Astrocyte (in vitro differentiated cells and primary cell): ENCODE measurements around the gene PTPN5. TPM values are rescaled to one million over a fixed set of nuclear protein-coding genes. Genes with fewer than 3 reads are reported as not detected.

Experiments
- DNase-seq: peaks from one replicate; pipeline ENCODE4 v3.0.0-alpha.2; 2010; ENCODE audit warnings: low read depth
- FAIRE-seq: peaks from 2 replicates; lab custom pipeline; 2011; peaks lifted over from hg19 to GRCh38; lab: Jason Lieb, UNC
- H2AFZ ChIP-seq: 2 replicates; pipeline ENCODE4 v1.6.0; 2012; ENCODE audit warnings: low read depth, low read length, inconsistent platforms
- H3K27ac ChIP-seq: 2 replicates; pipeline ENCODE4 v1.5.1; 2011; ENCODE audit warnings: low read depth, low read length, inconsistent platforms
- H3K27me3 ChIP-seq: 2 replicates; pipeline ENCODE4 v1.6.0; 2011; ENCODE audit warnings: low read length, inconsistent platforms; ENCODE audit not compliant: insufficient read depth
- H3K36me3 ChIP-seq: 2 replicates; pipeline ENCODE4 v1.5.1; 2011; ENCODE audit warnings: low read length, inconsistent platforms; ENCODE audit not compliant: insufficient read depth
- H3K4me1 ChIP-seq: 2 replicates; pipeline ENCODE4 v1.5.1; 2011; ENCODE audit warnings: low read length, inconsistent platforms; ENCODE audit not compliant: insufficient read depth
- H3K4me2 ChIP-seq: 2 replicates; pipeline ENCODE4 v1.6.0; 2012; ENCODE audit warnings: low read length, inconsistent platforms
- H3K4me3 ChIP-seq: 2 replicates; pipeline ENCODE4 v1.5.1; 2011; ENCODE audit warnings: low read depth, mild to moderate bottlenecking, low read length, inconsistent platforms; ENCODE audit not compliant: insufficient read depth
- H3K79me2 ChIP-seq: 2 replicates; pipeline ENCODE4 v1.6.0; 2012; ENCODE audit warnings: mild to moderate bottlenecking, low read length, inconsistent platforms; ENCODE audit not compliant: insufficient read depth
- H3K9ac ChIP-seq: 2 replicates; pipeline ENCODE4 v1.6.0; 2012; ENCODE audit warnings: mild to moderate bottlenecking, low read length, inconsistent platforms
- H3K9me3 ChIP-seq: 2 replicates; pipeline ENCODE4 v1.5.1; 2012; ENCODE audit warnings: low read depth, mild to moderate bottlenecking, low read length, inconsistent platforms; ENCODE audit not compliant: insufficient read depth
- H4K20me1 ChIP-seq: 2 replicates; pipeline ENCODE4 v1.6.0; 2012; ENCODE audit warnings: low read length, inconsistent platforms; ENCODE audit not compliant: insufficient read depth
- H3K27ac Mint-ChIP-seq: one replicate; pipeline ENCODE4 v1.8.0; 2021; ENCODE audit warnings: mild to moderate bottlenecking, mixed read lengths; ENCODE audit not compliant: unreplicated experiment
- H3K27me3 Mint-ChIP-seq: one replicate; pipeline ENCODE4 v1.8.0; 2021; ENCODE audit warnings: low read depth, mixed read lengths; ENCODE audit not compliant: unreplicated experiment
- H3K36me3 Mint-ChIP-seq: one replicate; pipeline ENCODE4 v1.8.0; 2021; ENCODE audit warnings: low read depth, mixed read lengths; ENCODE audit not compliant: unreplicated experiment
- H3K4me1 Mint-ChIP-seq: one replicate; pipeline ENCODE4 v1.8.0; 2021; ENCODE audit warnings: low read depth, mixed read lengths; ENCODE audit not compliant: unreplicated experiment
- H3K4me3 Mint-ChIP-seq: one replicate; pipeline ENCODE4 v1.8.0; 2021; ENCODE audit warnings: mild to moderate bottlenecking, moderate library complexity, mixed read lengths; ENCODE audit not compliant: unreplicated experiment
- H3K9me3 Mint-ChIP-seq: one replicate; pipeline ENCODE4 v1.8.0; 2021; ENCODE audit warnings: mild to moderate bottlenecking, mixed read lengths; ENCODE audit not compliant: unreplicated experiment
- EZH2 ChIP-seq: IDR thresholded peaks from 2 replicates; pipeline ENCODE4 v1.6.1; 2012; ENCODE audit warnings: mild to moderate bottlenecking, low read length, inconsistent platforms; ENCODE audit not compliant: insufficient read depth
- total RNA-seq: library from RNA; stranded (reverse); gene quantifications from 2 replicates; pipeline ENCODE4 v1.2.1, GENCODE V29; 2021
- TF ChIP-seq, protein P1 (sequence below): IDR thresholded peaks from 2 replicates; pipeline ENCODE4 v1.5.1; 2011; ENCODE audit warnings: low read depth, mild to moderate bottlenecking, inconsistent platforms, low read length, moderate library complexity; ENCODE audit not compliant: insufficient read depth

Gene PTPN5
- total RNA-seq, 1 donor from 2014 or later, result 0.07 TPM

DNA sequence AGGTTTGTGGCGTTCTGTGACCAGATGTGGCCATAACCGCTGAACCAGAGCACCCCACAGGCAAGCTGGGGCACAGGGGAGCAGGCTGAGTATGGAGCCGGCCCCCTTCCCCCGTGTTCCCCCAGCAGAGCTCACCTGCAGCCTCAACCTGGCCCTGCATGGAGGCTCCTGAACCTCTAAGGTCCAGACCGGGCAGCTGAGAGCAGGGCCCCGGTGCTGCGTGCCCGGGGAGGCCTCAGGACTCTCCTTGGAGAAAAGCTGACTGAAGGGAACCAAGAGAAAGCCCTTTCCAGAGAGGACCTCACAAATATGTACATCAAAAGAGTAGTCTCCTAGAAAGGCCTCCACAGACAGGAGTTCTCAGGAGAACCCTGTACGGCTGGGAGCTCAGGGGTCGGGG, 48.2 kb downstream of the PTPN5 start:
- no peak for FAIRE-seq
- H3K4me1 ChIP-seq, result no peaks in the 10 kb centered on the region
- Mint-ChIP-seq H3K4me1 (no peaks in the 10 kb centered on the region), H3K27me3 (peaks cover 15% of the 10 kb centered on the region), H3K4me3 (no peak overlapping the region), H3K9me3 (no peaks in the 10 kb centered on the region), H3K36me3 (no peaks in the 10 kb centered on the region), H3K27ac (no peak overlapping the region)
- H3K4me3 ChIP-seq, result no peak overlapping the region
- TF ChIP-seq EZH2, result no peak
- TF ChIP-seq, protein P1, sequence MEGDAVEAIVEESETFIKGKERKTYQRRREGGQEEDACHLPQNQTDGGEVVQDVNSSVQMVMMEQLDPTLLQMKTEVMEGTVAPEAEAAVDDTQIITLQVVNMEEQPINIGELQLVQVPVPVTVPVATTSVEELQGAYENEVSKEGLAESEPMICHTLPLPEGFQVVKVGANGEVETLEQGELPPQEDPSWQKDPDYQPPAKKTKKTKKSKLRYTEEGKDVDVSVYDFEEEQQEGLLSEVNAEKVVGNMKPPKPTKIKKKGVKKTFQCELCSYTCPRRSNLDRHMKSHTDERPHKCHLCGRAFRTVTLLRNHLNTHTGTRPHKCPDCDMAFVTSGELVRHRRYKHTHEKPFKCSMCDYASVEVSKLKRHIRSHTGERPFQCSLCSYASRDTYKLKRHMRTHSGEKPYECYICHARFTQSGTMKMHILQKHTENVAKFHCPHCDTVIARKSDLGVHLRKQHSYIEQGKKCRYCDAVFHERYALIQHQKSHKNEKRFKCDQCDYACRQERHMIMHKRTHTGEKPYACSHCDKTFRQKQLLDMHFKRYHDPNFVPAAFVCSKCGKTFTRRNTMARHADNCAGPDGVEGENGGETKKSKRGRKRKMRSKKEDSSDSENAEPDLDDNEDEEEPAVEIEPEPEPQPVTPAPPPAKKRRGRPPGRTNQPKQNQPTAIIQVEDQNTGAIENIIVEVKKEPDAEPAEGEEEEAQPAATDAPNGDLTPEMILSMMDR, result no peak
- no peaks in the 10 kb centered on the region for H3K36me3 ChIP-seq
- no peak overlapping the region for H2AFZ ChIP-seq
- H3K27me3 ChIP-seq, result no peaks in the 10 kb centered on the region
- no peaks in the 10 kb centered on the region for H3K79me2 ChIP-seq
- no peak for DNase-seq
- no peaks in the 10 kb centered on the region for H4K20me1 ChIP-seq
- no peak overlapping the region for H3K27ac ChIP-seq
- H3K9ac ChIP-seq, result no peak overlapping the region
- no peak overlapping the region for H3K4me2 ChIP-seq
- no peaks in the 10 kb centered on the region for H3K9me3 ChIP-seq

DNA sequence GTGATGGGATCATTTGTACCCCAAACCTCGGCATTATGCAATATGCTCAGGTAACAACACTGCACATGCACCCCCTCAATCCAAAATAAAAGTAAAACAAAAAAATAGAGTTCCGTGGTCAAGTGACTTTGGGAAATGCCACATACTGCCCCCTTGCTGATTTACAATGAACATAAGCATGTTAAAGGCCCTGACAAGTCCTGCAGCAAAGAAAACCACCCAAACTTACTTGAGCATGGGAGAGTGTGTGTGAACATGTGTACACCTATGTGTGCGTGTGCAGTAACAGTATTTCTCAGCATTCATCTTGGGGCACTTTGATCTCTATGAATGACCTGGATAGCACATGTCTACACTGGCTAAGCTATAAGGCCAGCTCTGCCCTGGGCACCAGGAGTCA, 49.8 kb downstream of the PTPN5 start:
- Mint-ChIP-seq H3K27me3 (peaks cover 19% of the 10 kb centered on the region), H3K9me3 (no peaks in the 10 kb centered on the region), H3K36me3 (no peaks in the 10 kb centered on the region), H3K4me1 (no peaks in the 10 kb centered on the region), H3K4me3 (no peak overlapping the region), H3K27ac (no peak overlapping the region)
- no peaks in the 10 kb centered on the region for H3K9me3 ChIP-seq
- H3K9ac ChIP-seq, result no peak overlapping the region
- no peaks in the 10 kb centered on the region for H3K79me2 ChIP-seq
- no peak overlapping the region for H3K4me2 ChIP-seq
- no peak for DNase-seq
- FAIRE-seq, result no peak
- H3K4me3 ChIP-seq, result no peak overlapping the region
- TF ChIP-seq, protein P1, result no peak
- TF ChIP-seq EZH2, result no peak
- H3K27ac ChIP-seq, result no peak overlapping the region
- no peak overlapping the region for H2AFZ ChIP-seq
- no peaks in the 10 kb centered on the region for H4K20me1 ChIP-seq
- H3K4me1 ChIP-seq, result no peaks in the 10 kb centered on the region
- no peaks in the 10 kb centered on the region for H3K27me3 ChIP-seq
- H3K36me3 ChIP-seq, result no peaks in the 10 kb centered on the region

DNA sequence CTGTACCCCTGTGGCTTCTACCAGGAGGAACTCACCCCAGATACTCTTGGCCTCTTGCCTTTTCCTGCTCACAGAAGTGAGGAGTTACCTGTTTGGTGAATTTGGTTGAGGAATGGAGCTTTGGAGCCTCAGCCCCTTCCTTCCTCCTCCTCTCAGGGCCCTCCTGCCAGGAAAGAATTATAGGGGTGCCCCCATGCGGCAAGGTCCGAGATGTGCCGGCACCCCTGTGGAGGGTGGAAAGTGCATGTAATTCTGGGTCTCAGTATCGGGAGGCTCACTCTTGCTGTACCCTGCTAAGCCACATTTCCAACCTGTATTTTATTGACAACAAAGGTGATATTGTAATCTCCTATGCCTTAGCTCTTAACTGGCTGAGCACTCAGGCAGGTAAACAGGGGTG, 51.9 kb downstream of the PTPN5 start:
- Mint-ChIP-seq H3K9me3 (no peaks in the 10 kb centered on the region), H3K4me3 (no peak overlapping the region), H3K27me3 (peaks cover 26% of the 10 kb centered on the region), H3K36me3 (no peaks in the 10 kb centered on the region), H3K27ac (no peak overlapping the region), H3K4me1 (no peaks in the 10 kb centered on the region)
- no peaks in the 10 kb centered on the region for H3K27me3 ChIP-seq
- no peaks in the 10 kb centered on the region for H3K79me2 ChIP-seq
- H4K20me1 ChIP-seq, result no peaks in the 10 kb centered on the region
- no peaks in the 10 kb centered on the region for H3K36me3 ChIP-seq
- H3K4me2 ChIP-seq, result no peak overlapping the region
- H3K9ac ChIP-seq, result no peak overlapping the region
- DNase-seq (no peak), FAIRE-seq (no peak)
- H3K4me1 ChIP-seq, result no peaks in the 10 kb centered on the region
- no peak overlapping the region for H3K27ac ChIP-seq
- no peak overlapping the region for H3K4me3 ChIP-seq
- H3K9me3 ChIP-seq, result no peaks in the 10 kb centered on the region
- H2AFZ ChIP-seq, result no peak overlapping the region
- TF ChIP-seq EZH2, result no peak
- TF ChIP-seq, protein P1, result no peak
